Stimulated activated CD8-positive, alpha-beta memory T cell treated with anti-CD3 and anti-CD28 coated beads, Interleukin-12 subunit alpha, Interleukin-12 subunit beta, amount 100 ng/mL, for 4 hours (primary cell): ENCODE measurements around the gene CARNS1.
A peak's percentile ranks its signal among the peaks of the same experiment; 100 is the strongest.
"Not testable (repeated sequence)": the region's sequence is repeated elsewhere in the genome, so short reads cannot be mapped to it uniquely, and the experiment has no call there.

Experiments used
- DNase-seq: peaks from one replicate; pipeline ENCODE4 v3.0.0-alpha.2; 2020; ENCODE audit warnings: low read depth

Gene CARNS1

DNA sequence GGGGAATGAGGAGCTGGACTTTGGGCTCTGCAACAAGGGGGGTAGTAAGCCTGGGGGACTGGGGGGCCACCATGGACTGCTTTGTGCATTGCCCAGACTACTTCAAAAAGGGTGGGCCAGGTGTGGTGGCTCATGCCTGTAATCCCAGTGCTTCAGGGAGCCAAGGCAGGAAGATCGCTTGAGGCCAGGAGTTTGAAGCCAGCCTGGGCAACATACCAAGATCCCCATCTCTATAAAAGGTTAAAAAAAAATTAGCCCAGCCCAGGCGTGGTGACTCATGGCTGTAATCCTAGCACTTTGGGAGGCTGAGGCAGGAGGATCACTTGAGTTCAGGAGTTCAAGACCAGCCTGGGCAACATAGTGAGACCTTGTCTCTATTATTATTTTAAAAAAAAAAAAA, 50.1 kb downstream of the CARNS1 start:
- not testable (repeated sequence) for DNase-seq

DNA sequence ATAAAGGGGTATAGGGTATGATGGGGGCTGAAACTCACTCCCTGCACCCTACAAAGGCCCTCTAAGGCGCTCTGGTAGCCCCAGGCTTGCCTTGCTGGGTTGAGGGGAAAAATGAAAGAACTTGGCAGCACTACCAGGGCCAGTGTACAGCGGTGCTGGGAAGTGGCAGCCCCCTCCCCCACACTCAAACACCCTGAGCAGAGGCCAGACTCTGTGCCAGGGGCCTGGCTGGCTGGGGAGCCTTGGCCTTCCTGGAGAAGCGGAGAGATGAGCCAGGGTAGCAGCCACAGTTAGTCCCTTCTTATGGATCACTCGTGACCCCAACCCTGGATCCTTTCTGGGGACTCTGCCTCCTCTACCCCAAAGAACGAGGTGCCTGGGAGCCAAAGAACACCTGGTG, 50.9 kb downstream of the CARNS1 start:
- no peak for DNase-seq

DNA sequence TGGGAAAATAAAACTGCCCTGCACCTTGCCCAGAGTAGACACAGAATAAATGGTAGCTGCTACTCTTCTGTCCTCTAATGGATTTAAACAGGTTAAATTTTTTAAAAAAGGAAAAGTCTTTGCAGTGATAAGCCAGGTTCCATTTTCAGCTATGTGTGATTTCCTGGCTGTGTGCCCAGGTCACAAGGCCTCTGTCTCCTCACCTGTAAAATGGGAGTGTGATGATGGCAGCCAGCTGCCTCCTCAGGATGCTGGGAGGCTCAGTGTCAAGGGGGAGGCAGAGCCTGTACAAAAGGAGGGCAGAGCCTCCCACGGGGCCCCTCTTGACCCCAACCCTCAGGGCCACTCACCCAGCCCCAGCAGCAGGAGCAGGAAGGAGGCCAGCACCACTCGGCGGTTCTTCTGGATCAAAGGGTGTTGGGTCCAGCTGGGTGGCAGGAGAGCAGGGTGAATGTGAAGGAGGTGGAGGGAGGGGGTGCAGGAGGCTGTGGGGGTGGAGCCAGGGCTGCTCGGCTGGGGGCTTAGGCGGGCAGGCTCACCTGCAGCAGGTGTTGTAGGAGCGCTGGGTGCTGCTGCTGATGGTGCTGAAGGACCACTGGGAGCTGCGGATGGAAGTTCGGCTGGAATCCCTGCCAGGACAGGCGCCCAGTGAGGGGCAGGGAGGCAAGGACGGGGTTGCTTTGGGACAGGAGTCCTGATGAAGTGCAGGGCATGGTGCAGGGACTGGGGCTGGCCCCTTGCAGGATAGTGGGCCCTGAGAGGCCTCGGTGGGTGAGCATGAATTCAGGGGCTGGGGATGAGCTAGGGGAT, 51.7 kb downstream of the CARNS1 start:
- no peak for DNase-seq

DNA sequence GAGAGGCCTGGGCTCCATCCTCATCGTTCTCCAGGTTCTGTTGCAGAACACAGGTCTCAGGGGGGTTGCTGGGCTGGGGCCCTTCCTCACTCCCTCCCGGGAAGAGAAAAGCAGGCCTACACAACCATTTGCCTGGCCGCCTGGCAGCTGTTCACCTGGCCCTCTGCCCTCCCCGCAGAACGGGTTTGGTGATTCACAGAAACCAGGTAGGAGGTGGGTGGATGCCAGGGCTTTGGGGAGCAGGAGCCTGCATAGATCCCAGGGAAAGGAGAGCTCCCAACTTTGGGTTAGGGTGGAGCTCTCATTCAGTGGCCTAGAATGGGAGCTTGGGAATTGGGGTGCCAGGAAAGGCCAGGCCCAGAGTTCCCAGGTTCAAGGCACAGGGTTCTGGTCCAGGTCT, 52.6 kb downstream of the CARNS1 start:
- DNase-seq: no peak

DNA sequence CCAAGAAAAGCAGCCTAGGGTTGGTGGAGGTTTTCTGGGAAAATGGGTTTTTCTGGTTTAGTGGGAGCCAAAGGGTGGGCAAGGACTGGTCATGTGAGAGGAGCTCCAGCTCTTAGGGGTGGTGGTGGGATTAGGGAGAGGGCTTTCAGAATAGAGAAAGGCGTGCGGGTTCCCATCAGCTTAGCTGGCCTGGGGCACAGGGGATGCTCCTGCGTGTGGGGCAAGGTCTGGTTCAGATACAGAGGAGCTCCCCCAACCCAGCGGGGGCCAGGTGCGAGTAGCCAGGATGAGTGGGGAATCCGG, 52.9 kb downstream of the CARNS1 start:
- DNase-seq: no peak

DNA sequence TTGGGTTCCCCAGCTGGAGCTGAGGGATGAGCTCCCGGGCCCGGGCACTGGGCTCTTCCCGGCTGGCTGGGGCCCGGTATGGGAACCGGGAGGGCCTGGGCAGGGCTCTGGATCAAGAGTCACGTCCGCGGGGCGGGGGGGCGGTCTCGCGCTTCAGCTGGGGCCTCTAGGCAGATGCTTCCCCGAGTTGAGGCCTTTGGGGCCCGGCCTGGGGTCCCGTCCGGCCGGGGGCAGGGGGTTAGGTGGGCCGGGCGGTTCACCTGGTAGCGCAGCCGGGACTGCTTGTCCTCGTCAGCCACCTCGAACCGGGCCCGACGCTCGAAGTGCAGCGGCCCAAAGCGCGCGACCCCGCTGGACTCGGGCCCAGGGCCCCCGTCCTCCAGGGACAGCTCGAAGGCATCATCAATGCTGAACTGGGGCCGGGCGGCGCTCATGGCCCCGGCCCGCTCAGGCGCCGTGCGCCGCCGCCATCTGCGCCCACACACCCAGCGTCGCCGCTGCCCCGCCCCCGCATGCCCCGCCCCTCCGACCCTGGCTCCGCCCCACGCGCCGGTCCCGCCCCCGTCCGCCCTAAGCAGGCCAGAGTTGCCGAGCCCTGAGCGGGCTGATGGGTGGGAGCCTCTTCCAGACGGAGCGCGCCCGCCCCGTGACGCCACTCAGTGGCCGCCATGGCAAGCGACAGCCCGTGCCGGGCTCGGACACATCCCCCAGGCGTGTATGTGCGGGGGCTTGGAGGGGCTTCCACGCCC, 53.5 kb downstream of the CARNS1 start, which contains the start of gene TMEM134:
Gene TMEM134 (minus strand): TSS at position 493 of the 749 bp plus-strand sequence. CDS start 59 bp downstream, at position 434.
- peak; percentile 86 for DNase-seq

DNA sequence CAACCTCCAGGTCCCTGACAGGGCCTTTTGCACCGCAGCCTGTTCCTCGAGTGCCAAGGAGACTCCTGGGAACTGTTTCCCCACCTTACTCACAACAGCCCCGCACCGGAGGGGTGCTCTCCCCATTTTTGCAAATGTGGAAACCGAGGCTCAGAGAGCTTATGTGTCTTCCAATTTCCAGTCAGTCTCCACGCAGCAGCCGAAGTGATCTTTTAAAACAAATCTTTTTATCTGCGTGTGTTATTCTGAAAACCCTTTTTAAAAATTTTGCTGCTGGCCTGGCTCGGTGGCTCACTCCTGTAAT, 54.0 kb downstream of the CARNS1 start:
- DNase-seq: no peak

DNA sequence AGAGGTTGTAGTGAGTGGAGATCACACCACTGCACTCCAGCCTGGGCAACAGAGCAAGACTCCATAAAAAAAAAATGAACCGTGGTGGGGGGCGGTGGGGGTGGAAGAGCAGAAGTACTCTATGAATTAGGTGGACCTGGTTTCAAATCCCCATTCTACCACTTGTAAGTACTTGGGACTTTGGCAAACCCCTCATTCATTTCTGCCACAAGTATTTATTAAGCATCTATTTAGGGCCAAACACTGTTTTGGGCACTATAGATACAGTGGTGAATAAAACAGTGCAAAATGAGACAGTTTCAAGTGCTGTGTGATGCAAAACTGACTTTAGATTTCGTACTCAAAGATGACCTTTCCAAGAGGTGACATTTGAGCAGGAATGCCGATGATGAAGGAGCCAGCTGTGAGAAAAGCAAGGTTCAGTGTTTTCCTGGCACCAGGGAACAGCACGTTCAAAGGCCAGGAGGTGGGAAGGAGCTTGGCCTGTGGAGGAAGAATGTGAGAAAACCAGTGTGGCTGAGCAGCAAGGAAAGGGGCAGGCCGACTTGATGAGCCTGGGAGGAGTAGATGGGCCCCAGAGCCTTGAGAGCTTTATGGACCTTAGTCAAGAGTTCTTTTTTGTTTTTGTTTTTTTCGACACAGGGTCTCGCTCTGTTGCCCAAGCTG, 55.0 kb downstream of the CARNS1 start:
- no peak for DNase-seq

DNA sequence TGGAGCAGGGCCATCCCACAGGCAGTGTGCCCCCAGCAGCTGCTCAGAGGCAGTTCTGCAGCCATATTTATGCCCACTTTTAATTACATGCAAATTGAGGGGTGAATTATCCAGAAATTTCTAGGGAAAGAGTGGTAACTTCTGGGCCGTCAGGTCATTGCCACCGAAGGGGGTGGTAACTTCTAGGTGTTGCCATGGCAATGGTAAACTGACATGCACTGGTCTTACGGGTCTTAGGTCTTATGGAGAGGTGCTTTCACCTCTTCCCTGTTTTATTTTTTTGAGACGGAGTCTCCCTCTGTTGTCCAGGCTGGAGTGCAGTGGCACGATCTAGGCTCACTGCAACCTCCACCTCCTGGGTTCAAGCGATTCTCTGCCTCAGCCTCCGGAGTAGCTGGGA, 57.4 kb downstream of the CARNS1 start:
- DNase-seq: no peak
